GM20431 (cell line): ENCODE results near the gene CRABP1.

Experiments
- in situ Hi-C: fragments of 300-500 bp; cut with MseI, MboI; formaldehyde crosslinking; loops from one replicate; pipeline ENCODE4 v1.15.0; 2020; ENCODE audit warnings: low sequenced_read_pairs; ENCODE audit not compliant: unreplicated experiment

CRABP1 gene

DNA sequence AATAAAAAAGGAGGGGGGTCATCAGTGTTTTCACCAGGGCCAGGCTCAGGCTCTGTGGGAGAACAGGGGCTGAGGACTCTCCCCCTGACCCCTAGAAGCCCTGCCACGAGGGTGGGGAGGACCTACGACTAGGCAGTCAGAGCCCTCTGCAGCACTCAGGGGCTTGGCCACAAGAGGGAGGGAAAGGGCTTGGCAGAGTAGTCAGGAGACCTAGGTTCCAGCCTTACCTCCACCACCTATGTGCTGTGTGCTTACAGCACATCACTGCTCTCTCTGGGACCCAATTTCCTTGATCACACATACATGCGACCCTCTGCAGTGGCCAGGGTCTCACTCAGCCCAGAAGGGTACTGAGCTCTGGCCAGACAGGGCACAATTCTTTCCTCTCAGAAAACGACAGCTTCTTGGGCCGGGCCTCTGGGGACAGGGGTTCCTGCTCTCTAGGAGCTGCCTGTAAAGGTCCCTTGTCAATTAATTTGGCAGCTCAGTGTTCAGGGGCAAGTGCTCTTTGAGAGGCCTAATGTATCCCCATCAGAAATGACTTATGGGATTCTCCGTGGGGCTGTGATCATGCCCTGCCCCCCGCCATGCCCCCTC lies 24.4 kb upstream of the CRABP1 start:
- in situ Hi-C loops: loop anchor here (10.0 to 25.0 kb wide), 2 partner anchors 99 to 397 kb away; no protein-coding TSS in a partner anchor

DNA sequence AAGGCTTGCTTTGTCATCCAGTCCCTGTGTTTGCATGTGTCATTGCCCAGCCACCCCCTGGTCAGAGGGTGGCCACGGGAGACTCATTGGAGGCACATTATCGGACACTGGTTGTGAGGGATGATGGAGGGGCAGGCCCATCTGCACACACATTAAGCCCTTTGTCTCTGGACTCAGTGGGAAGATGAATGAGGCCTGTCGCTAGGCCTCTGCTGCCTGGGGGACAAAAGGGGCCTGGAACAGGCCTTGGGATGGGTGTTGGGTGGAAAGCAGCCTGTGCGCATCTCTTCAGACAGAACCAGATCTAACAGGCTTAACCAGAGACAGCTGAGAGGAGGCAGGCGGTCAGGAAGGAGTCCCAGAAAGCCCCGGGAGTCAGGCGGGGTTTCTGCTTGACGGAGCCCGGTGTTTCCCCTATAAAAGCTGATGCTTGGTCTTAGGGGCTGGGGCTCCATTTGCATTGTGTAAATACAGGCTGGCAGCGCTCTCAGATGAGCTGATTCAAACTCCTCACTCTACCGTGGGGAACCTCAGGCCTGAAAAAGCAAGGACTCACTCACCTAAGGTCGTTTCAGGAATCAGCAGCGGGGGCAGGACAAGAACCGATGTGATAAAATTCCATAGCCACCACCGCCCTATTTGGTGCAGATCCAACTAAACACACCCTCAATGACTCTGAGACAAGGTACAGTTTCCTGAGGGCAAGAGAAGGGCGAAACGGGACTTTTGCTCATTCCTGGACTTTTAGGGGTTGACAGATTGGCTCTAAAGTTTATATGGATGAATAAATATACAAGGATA lies 23.7 kb upstream of the CRABP1 start:
- in situ Hi-C loops: loop anchor here (10.0 to 25.0 kb wide), 2 partner anchors 98 to 396 kb away; no protein-coding TSS in a partner anchor

DNA sequence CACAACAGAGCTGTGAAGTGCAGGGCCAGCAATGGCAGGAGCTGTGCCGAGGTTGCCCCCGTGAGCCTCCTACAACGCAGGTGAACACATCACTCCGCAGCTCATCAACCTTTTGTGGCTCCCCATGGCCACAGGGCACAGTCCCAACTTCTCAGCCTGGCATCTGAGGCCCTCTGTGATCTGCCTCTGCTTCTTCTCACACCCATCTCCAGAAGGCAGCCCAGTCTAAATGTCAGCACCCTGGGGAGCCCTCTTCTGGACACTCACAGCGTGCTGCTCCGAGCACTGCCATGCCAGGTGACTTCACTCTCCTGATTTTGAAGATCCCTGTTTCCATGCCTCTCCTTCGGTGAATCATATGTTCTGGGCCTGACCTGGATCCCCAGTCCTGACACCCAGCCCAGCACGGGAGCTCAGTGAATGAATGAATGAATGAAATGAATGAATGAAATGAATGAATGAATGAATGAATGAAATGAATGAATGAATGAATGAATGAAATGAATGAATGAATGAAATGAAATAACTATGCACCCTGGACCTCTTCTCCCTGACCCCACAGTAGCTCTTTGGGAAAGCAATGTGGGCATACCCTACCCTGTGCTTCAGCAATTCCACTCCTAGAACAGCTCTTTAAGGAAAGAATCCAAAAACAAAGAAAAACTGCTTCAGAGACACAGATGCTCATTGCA lies 22.9 kb upstream of the CRABP1 start:
- in situ Hi-C loops: loop anchor here (10.0 to 25.0 kb wide), 2 partner anchors 98 to 395 kb away; no protein-coding TSS in a partner anchor

DNA sequence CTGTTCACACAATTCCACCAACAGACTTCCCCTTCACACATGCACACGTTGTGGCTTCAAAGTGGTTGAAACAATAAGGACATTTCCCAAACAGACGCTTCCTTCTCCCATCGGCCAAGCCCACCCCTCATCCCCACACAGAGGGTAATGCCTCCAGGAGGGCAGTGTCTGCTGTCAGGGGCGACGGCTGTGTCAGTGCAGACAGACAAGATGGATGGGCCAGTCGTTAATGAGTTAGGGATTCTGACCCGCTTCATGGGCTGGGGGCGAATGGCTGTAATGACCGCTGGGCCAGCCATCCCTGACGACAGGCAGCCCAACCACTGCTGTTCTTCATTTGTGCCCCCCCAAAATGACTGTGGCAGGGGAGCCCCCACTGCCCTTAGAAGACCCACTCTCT lies 20.6 kb upstream of the CRABP1 start:
- in situ Hi-C loops: loop anchor here (10.0 to 25.0 kb wide), 2 partner anchors 95 to 393 kb away; no protein-coding TSS in a partner anchor

DNA sequence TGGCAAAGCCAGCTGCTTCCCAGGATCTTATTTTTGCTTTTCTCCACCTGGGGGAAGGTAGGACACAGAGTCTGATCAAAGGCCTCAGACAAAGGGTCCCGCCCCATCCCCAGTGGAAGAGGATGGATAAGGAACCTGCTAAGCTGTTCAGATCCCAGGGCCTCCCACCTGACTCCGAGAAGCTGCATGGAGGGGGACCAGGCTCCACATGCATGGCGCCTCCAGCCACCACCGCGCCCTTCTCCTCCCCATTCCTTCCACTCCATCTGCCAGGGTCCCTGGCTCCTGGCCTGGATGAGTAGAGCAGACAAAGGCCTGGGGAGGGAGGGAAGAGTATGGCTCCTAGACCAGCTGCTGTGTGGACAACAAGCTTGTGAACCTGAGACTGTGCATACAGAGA lies 20.0 kb upstream of the CRABP1 start:
- in situ Hi-C loops: loop anchor here (25.0 kb wide), 1 partner anchor 392 kb away; no protein-coding TSS in a partner anchor

DNA sequence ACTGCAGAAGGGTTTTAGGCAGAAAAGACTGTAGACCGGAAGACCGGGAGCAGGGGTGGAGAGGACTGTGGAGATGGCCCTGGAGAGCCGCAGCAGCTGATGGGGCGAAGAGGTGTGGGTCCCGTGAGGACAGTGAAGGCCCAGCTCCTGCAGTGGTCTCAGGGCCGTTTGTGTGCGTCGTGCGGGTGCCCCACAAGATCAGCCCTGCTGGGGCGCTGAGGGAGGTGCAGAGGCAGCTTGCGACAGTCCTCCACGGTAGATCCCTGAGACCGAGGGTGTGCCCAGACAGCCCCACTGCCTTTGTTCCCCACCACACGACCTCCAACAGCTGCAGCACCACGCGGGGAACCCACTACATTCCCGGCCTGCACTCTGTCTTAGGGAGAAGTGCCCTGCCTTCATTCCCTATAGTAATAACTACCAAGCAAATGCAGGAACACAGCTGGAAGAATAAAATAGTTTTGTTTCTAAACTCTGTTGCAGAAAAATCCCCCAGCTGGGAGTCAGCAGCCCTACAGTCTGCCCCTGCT lies 19.0 kb upstream of the CRABP1 start:
- in situ Hi-C loops: loop anchor here (25.0 kb wide), 1 partner anchor 391 kb away; no protein-coding TSS in a partner anchor

DNA sequence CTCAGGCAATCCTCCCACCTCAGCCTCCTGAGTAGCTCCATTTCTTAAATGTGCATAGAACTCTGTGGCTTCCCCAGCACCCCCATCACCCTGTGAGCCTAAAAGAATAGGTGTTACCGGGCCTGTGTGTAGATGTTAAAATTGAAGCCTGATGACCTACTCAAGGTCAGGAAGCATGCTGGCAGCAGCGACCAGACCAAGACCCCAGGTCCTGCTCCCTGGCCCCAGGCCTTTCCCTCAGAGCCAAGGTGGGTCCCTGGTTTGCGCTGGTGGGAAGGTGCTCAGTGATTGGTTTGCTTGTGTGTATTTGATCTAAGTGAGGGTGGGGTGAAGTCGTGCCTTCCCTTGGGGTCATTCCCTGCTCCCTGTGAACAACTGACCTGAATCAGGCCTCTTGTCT lies 18.4 kb upstream of the CRABP1 start:
- in situ Hi-C loops: loop anchor here (25.0 kb wide), 1 partner anchor 391 kb away; no protein-coding TSS in a partner anchor

DNA sequence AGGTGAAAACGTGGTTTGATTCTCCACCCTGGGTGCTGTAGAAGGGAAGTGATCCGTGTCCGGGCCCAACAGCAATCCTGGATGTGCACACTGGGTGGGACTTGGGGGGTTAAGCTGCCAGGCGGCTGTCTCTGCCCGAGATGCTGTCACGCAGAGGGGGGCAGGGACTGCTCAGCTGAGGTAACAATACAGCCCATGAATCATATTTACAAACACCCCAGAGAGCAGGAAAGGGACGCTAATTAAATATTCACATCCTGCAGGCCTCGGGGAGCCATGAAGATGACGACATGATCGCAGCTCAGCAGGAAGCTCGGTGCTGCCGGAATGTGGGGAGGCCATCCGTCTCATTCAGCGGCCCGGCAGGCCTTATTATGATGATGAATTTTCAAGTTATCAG lies 17.9 kb upstream of the CRABP1 start:
- in situ Hi-C loops: loop anchor here (25.0 kb wide), 1 partner anchor 390 kb away; no protein-coding TSS in a partner anchor

DNA sequence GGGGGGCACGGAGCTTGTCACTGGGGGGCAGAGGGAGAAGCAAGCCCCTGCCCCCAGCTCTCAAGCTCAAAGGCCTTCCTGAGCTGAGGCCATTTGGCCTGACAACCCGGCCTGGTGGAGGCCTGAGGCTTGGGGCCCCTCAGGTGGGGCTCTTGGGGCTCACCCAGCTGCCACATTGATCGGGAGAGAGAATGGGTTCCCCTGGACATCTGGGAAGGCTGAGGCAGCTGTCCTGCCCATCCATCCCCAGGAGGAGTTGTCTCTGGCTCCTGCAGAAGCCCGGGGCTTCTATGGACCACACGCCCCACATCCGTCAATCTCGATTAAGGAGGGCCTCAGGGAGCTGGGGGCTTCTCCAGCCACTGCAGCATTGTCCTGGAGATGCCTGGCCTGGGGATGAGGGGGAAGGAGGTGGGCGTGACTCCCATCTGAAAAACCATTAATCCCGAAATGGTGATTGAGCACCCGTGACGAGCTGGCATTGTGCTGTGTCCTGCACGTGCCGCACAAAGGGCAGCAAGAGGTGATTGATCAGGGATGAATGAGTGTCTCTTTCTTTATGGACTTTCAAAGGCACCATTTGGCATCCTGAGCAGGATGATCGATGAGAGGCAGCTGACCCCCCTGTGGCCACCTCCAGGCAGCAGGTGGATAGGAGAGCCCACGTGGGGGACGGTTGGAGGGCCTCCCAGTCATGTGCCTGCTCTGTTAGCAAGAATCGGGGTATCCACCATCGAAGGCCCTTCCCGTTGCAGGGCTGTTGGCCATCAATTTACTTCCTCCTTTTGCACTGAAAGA lies 17.2 kb upstream of the CRABP1 start:
- in situ Hi-C loops: loop anchor here (25.0 kb wide), 1 partner anchor 389 kb away; no protein-coding TSS in a partner anchor

DNA sequence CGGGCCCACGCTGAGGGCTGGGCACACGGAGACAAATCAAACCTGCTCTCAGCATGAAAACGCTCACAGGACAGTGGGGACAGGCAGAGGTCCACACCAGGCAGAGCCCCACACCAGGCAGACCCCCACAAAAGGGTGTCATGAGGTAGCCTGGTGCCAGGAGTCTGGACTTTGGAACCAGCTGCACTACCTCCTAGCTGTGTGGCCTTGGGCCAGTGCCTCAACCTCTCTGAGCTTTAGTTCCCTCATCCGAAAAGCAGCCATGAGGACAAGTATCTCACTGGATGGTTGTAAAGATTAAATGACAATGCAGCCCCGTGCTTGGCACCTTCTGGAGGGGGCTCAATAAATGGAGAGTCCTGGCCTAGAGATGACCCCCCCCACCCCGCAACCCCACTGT lies 16.5 kb upstream of the CRABP1 start:
- in situ Hi-C loops: loop anchor here (25.0 kb wide), 1 partner anchor 389 kb away; no protein-coding TSS in a partner anchor

DNA sequence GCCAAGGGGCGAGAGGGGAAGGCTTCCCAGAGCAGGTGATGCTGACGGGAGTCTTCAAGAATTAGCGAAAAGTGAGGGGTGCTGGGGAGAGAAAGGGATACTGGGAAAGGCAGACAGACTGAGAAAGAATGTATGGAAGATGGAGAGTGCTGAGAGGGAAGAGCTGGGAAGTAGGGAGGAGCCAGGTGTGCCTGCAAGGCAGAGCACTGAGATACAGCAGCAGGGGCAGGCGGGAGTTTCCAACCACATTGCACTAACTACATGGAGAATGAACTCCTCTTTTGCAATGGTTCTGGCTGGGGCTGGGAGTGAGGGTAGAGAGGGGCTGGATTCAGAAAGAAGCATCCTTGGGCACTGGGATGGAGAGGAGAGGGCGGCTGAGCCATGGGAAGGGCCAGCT lies 16.0 kb upstream of the CRABP1 start:
- in situ Hi-C loops: loop anchor here (25.0 kb wide), 1 partner anchor 388 kb away; no protein-coding TSS in a partner anchor

DNA sequence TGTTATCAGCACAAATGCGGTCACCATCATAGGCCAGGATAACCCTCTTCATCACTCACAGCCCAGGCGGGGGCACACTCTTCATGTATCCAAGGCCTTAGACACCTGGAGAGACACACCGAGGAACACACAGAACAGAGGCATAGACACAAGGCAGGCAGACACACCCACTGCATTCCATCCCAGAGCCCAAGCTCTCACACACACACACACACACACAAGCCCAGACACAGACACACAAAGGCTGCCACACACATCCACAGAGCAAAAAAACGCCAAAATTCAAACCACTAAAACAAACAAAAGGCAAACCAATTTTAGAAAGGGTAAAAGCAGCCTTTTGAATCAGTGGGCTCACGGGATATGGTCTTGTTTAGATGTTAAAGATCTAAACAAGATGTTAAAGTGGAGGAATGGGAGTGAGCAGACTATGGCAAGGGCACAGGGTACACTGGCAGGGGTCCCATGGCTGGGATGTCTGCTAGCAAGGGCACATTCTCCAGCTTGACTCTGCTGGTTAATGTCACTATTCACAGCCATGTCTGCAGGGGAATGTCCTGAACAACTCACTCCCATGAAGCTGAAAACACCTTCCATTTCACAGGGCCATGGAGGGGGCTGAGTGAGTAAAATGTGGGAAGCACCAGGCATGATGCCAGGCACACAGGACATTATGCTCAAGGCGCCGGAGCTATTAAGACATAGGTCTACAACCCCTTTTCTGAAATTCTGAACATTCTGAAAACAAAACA lies 14.9 kb upstream of the CRABP1 start:
- in situ Hi-C loops: no loop called here

DNA sequence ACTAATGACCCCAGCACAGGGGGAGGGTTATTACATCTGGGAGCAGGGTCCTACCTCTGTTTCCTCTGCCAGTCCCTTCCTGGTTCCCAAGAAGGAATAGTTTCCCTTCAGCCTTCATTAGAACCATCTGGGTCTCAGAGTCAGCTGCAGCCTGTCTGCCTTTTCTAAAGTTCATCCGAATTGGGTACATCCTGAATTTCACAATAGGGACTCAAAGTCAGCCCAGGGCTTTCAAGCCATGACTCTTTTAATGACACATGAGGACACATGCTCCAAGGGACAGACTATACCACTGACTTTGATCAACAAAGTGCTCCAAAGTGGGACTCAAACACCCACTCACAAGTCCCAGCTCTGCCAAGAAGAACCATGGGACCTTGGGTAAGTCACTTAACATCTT lies 12.7 kb upstream of the CRABP1 start:
- in situ Hi-C loops: no loop called here

DNA sequence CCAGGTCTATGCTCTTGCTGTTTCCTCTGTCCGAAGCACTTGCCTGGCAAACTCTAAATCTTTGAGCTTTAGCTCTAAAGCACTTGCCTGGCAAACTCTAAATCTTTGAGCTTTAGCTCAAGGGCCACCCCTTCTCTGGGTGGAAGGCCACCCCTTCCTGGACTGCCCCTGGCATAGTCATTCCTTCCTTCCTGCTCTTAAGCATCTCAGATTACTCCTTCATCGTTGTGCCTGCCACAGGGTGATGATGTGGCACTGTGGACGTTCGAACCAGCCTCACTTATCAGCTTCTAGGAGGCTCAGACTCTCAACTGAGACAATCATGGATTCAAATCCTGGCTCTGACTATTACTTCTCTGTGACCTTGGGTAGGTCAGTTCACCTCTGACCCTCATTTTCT lies 10.5 kb upstream of the CRABP1 start:
- in situ Hi-C loops: no loop called here

DNA sequence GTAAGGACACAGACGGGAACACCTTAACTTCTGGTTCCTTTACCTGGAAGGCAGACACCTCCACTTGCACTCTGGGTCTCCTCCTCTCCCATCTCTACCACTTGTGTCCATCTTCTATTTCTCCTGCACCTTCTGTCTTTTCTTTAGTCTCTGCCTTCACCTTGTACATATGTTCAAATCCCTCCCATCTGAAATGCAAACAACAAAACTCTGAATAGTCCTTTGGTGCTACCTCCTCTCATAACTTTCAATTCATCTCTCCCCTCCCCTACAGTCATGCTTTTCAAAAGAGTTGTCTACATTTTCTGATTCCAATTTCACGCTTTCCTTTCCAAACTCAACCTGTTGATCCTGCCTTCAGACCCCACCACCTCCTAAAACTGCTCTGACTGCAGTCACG lies 5.3 kb upstream of the CRABP1 start:
- in situ Hi-C loops: no loop called here

DNA sequence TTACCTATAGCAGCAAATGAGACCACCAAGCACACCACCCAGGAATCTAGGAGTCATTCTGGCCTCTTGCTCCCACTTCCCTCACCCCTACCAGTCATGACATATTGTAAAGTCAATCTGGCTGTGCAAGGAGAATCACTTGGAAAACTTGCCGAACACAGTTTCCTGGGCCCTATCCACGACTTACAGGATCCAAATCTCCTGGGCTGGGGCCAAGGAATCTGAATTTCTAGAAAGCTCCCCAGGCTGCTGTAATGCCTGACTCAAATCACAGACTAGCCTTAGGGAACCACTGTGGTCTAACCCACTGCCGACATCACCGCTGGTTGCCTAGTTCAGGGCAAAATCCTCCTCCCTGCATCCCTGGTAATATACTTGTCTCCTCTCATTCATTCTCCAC lies 4.2 kb upstream of the CRABP1 start:
- in situ Hi-C loops: no loop called here

DNA sequence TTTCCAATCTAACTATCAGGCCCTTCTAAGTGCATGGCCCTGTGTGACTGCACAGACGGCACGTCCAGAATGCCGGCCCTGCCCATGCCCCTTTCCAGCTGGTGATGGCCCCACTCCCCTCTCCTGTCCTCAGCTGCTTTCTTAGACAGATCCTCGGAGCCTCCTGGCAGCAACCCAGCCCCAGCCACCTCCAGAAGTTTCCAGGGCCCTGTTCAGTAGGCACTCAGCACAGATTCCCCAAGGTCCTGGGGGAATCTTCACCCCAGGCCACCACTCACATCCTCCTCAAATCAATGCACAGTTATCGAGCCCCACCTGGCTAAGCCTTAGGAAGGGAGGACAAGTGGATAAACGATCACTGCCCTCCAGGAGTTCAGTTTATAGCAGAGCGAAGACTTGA lies 1.4 kb upstream of the CRABP1 start:
- in situ Hi-C loops: no loop called here

DNA sequence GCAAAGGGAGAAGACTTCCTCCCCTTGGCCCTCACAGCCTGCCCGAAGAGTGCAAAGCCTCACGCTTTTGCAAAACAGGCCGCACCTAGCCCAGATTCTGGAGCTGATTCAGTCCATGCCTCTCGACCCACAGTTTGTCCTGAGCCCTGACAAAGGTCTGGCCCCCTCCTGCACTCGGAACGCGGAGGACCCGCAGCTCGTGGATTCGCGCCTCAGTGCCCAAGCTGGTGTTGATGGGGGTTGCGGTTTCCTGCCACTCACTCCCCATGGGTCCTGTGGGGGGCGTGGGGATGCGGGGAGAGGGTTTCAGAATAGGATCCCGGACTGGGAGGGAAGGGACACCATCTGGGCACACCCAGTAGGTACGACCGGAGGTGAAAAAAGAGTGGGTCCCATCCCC lies 594 bp upstream of the CRABP1 start:
- in situ Hi-C loops: no loop called here
